Calu3 (cell line): Measurements from ENCODE around the gene OR5D18. TPM values are rescaled to one million over a fixed set of nuclear protein-coding genes. Genes with fewer than 3 reads are reported as not detected.

Experiments used
- Bru-seq: library from RNA; stranded (reverse); fragments of 400-500 nt; gene quantifications from one replicate; lab custom pipeline; 2021; lab: Mats Ljungman, UMichigan
- BruChase-seq, 2 experiments: library from RNA; stranded (reverse); fragments of 400-500 nt; gene quantifications; one replicate each; lab custom pipeline; 2021; lab: Mats Ljungman, UMichigan
- BruUV-seq: library from RNA; stranded (reverse); fragments of 400-500 nt; replicated peaks from 2 replicates; lab custom pipeline; 2021; lab: Mats Ljungman, UMichigan
- CTCF ChIA-PET: fragments of 300-600 bp; sonication (Branson Sonifier 250); formaldehyde crosslinking; loops from one replicate; lab custom pipeline; 2022; ENCODE audit warnings: antibody characterized with exemption; lab: Charles Lee
- DNase-seq: peaks from one replicate; pipeline ENCODE4 v3.0.0; 2022
- H3K27ac Mint-ChIP-seq: one replicate; pipeline ENCODE4 v1.8.0; 2022; ENCODE audit warnings: mixed read lengths; ENCODE audit not compliant: unreplicated experiment
- H3K27me3 Mint-ChIP-seq: one replicate; pipeline ENCODE4 v1.8.0; 2022; ENCODE audit warnings: mixed read lengths; ENCODE audit not compliant: unreplicated experiment
- H3K36me3 Mint-ChIP-seq: one replicate; pipeline ENCODE4 v1.8.0; 2022; ENCODE audit warnings: mild to moderate bottlenecking, moderate library complexity, mixed read lengths; ENCODE audit not compliant: insufficient read depth, unreplicated experiment
- H3K4me1 Mint-ChIP-seq: one replicate; pipeline ENCODE4 v1.8.0; 2022; ENCODE audit warnings: mild to moderate bottlenecking, low read depth, mixed read lengths; ENCODE audit not compliant: unreplicated experiment
- H3K4me3 Mint-ChIP-seq: one replicate; pipeline ENCODE4 v1.8.0; 2022; ENCODE audit warnings: mild to moderate bottlenecking, low read depth, moderate library complexity, mixed read lengths; ENCODE audit not compliant: unreplicated experiment
- H3K9me3 Mint-ChIP-seq: one replicate; pipeline ENCODE4 v1.8.0; 2022; ENCODE audit warnings: low read depth, mixed read lengths; ENCODE audit not compliant: unreplicated experiment
- CTCF ChIP-seq: fragments of 200-600 bp; IDR thresholded peaks from one replicate; pipeline ENCODE4 v1.8.0; 2022; ENCODE audit warnings: antibody characterized with exemption; ENCODE audit not compliant: unreplicated experiment
- intact Hi-C: fragments of 100-400 bp; cut with micrococcal nuclease; formaldehyde crosslinking; loops from one replicate; pipeline ENCODE4 v1.10.0; 2022; ENCODE audit not compliant: unreplicated experiment
- long read RNA-seq: library from polyadenylated mRNA; stranded (forward); transcript quantifications from one replicate; pipeline ENCODE4 v2.0.0, GENCODE V29; 2022
- total RNA-seq: library from RNA; stranded (reverse); gene quantifications from 2 replicates; pipeline ENCODE4 v1.2.3, GENCODE V29; 2022

Gene OR5D18
- total RNA-seq (not detected in 2 replicates), Bru-seq, nascent RNA (not detected), BruChase-seq, experiment 1, labeled RNA remaining after a 6-hour chase (not detected), BruChase-seq, experiment 2, labeled RNA remaining after a 2-hour chase (not detected)
- long read RNA-seq, result 0 reads

GRCh38 chr11:55819330-55819729 is at the start of gene OR5D18:
Gene OR5D18 (plus strand): TSS chr11:55819630. CDS start chr11:55819630, 0 bp downstream.
- H3K27ac Mint-ChIP-seq, result no peak within 1 kb of the TSS
- no peaks in the 10 kb centered on the region for H3K4me1 Mint-ChIP-seq
- intact Hi-C loops, result no loop called here
- H3K36me3 Mint-ChIP-seq, result no peaks in the 10 kb centered on the region
- no TSS peak for BruUV-seq
- H3K9me3 Mint-ChIP-seq, result peaks cover 22% of the 10 kb centered on the region
- no peak for TF ChIP-seq CTCF
- H3K4me3 Mint-ChIP-seq, result no peak within 1 kb of the TSS
- no peaks in the 10 kb centered on the region for H3K27me3 Mint-ChIP-seq
- DNase-seq, result no peak
- CTCF ChIA-PET, result no interaction called here

GRCh38 chr11:55773138-55773537 is 46.3 kb upstream of the OR5D18 start, which contains the start of gene OR5D13:
Gene OR5D13 (plus strand): TSS chr11:55773438. CDS start chr11:55773438, 0 bp downstream.
- intact Hi-C loops, result no loop called here
- CTCF ChIA-PET, result no interaction called here
- Mint-ChIP-seq H3K4me1 (no peaks in the 10 kb centered on the region), H3K9me3 (peaks cover 11% of the 10 kb centered on the region), H3K4me3 (no peak within 1 kb of the TSS), H3K27me3 (no peaks in the 10 kb centered on the region), H3K36me3 (no peaks in the 10 kb centered on the region), H3K27ac (no peak within 1 kb of the TSS)
- DNase-seq, result no peak
- no peak for TF ChIP-seq CTCF
- BruUV-seq, result no TSS peak

- intact Hi-C loops, result no loop called here
Observed at GRCh38 chr11:55791606-55792005, 27.8 kb upstream of the OR5D18 start.

GRCh38 chr11:55793321-55793720 is 26.1 kb upstream of the OR5D18 start:
- Mint-ChIP-seq H3K4me1 (no peaks in the 10 kb centered on the region), H3K27ac (no peak overlapping the region), H3K27me3 (no peaks in the 10 kb centered on the region), H3K36me3 (no peaks in the 10 kb centered on the region), H3K4me3 (no peak overlapping the region), H3K9me3 (peaks cover 9% of the 10 kb centered on the region)
- no TSS peak for BruUV-seq
- CTCF ChIA-PET, result no interaction called here
- no peak for DNase-seq
- intact Hi-C loops, result no loop called here
- no peak for TF ChIP-seq CTCF

More at GRCh38 chr11:55791606-55792005, 27.8 kb upstream of the OR5D18 start:
- TF ChIP-seq CTCF, result no peak
- no peaks in the 10 kb centered on the region for H3K36me3 Mint-ChIP-seq
- no peaks in the 10 kb centered on the region for H3K4me1 Mint-ChIP-seq
- no peak for DNase-seq
- H3K4me3 Mint-ChIP-seq, result no peak overlapping the region
- no TSS peak for BruUV-seq
- CTCF ChIA-PET, result no interaction called here
- H3K27ac Mint-ChIP-seq, result no peak overlapping the region
- H3K9me3 Mint-ChIP-seq, result peaks cover 15% of the 10 kb centered on the region
- no peaks in the 10 kb centered on the region for H3K27me3 Mint-ChIP-seq
